WTC11 (cell line): ENCODE data around the gene ARHGAP26. TPM values are rescaled to one million over a fixed set of nuclear protein-coding genes. Genes with fewer than 3 reads are reported as not detected.

Experiments used
- ATAC-seq: fragments of 200-7000 bp; cut with Tn5 transposase; 2 replicates; pipeline ENCODE4 v1.10.0; 2021; ENCODE audit warnings: mild to moderate bottlenecking, moderate library complexity
- CTCF ChIA-PET: fragments of 300-600 bp; sonication (Branson Sonifier 250); formaldehyde crosslinking; loops from one replicate; lab custom pipeline; 2021; ENCODE audit warnings: antibody characterized with exemption; lab: Charles Lee
- POLR2A ChIA-PET: fragments of 350-600 bp; sonication (Branson Sonifier 250); formaldehyde crosslinking; loops from one replicate; lab custom pipeline; 2021; ENCODE audit warnings: antibody characterized with exemption; lab: Charles Lee
- DNase-seq: peaks from one replicate; pipeline ENCODE4 v3.0.0; 2021; ENCODE audit warnings: low spot score
- H3K27ac Mint-ChIP-seq: 2 replicates; pipeline ENCODE4 v1.8.0; 2021; ENCODE audit warnings: mixed read lengths
- H3K27me3 Mint-ChIP-seq: 2 replicates; pipeline ENCODE4 v1.8.0; 2021; ENCODE audit warnings: low read depth, mild to moderate bottlenecking, moderate library complexity, mixed read lengths
- H3K36me3 Mint-ChIP-seq: 2 replicates; pipeline ENCODE4 v1.8.0; 2021; ENCODE audit warnings: mixed read lengths
- H3K4me1 Mint-ChIP-seq: 2 replicates; pipeline ENCODE4 v1.8.0; 2022; ENCODE audit warnings: mixed read lengths
- H3K4me3 Mint-ChIP-seq: 2 replicates; pipeline ENCODE4 v1.8.0; 2021; ENCODE audit warnings: mild to moderate bottlenecking, moderate library complexity, mixed read lengths
- H3K9me3 Mint-ChIP-seq: 2 replicates; pipeline ENCODE4 v1.8.0; 2021; ENCODE audit warnings: mixed read lengths
- ATF3 ChIP-seq: sonication (generic); formaldehyde crosslinking; conservative IDR thresholded peaks from 2 replicates; pipeline ENCODE4 v1.8.1; 2022; ENCODE audit warnings: mild to moderate bottlenecking, missing genetic modification reagents
- CDX4 ChIP-seq: fragments of 250-450 bp; sonication (Bioruptor Pico); IDR thresholded peaks from 2 replicates; pipeline ENCODE4 v1.9.0; 2021; ENCODE audit warnings: moderate library complexity, mild to moderate bottlenecking, inconsistent platforms, borderline replicate concordance
- CREB1 ChIP-seq: sonication (generic); formaldehyde crosslinking; IDR thresholded peaks from 2 replicates; pipeline ENCODE4 v1.8.0; 2023; ENCODE audit warnings: mild to moderate bottlenecking, missing genetic modification reagents
- E2F1 ChIP-seq: sonication (generic); formaldehyde crosslinking; IDR thresholded peaks from 2 replicates; pipeline ENCODE4 v1.8.0; 2022; ENCODE audit warnings: mild to moderate bottlenecking, missing genetic modification reagents
- E2F5 ChIP-seq: sonication (generic); formaldehyde crosslinking; IDR thresholded peaks from 2 replicates; pipeline ENCODE4 v1.8.1; 2022; ENCODE audit warnings: mild to moderate bottlenecking, moderate library complexity, missing genetic modification reagents
- ERG ChIP-seq: fragments of 250-450 bp; sonication (Bioruptor Pico); IDR thresholded peaks from 2 replicates; pipeline ENCODE4 v1.8.0; 2021; ENCODE audit warnings: mild to moderate bottlenecking
- FOXJ3 ChIP-seq: sonication (generic); formaldehyde crosslinking; IDR thresholded peaks from 2 replicates; pipeline ENCODE4 v1.9.0; 2021; ENCODE audit warnings: missing genetic modification reagents, mild to moderate bottlenecking, borderline replicate concordance
- IRF1 ChIP-seq: sonication (generic); formaldehyde crosslinking; IDR thresholded peaks from 2 replicates; pipeline ENCODE4 v1.8.0; 2023; ENCODE audit warnings: missing genetic modification reagents
- IRF2 ChIP-seq: sonication (generic); formaldehyde crosslinking; IDR thresholded peaks from 2 replicates; pipeline ENCODE4 v1.8.0; 2022; ENCODE audit warnings: low read depth, missing genetic modification reagents, borderline replicate concordance
- MAX ChIP-seq: sonication (generic); formaldehyde crosslinking; IDR thresholded peaks from 2 replicates; pipeline ENCODE4 v1.8.0; 2022; ENCODE audit warnings: mild to moderate bottlenecking, missing genetic modification reagents
- NFE2L1 ChIP-seq: sonication (generic); formaldehyde crosslinking; IDR thresholded peaks from 2 replicates; pipeline ENCODE4 v1.8.1; 2023; ENCODE audit warnings: missing genetic modification reagents
- OVOL2 ChIP-seq: fragments of 250-450 bp; sonication (Bioruptor Pico); IDR thresholded peaks from 2 replicates; pipeline ENCODE4 v1.9.0; 2021; ENCODE audit warnings: mild to moderate bottlenecking, borderline replicate concordance
- PRRX2 ChIP-seq: fragments of 250-450 bp; sonication (Bioruptor Pico); IDR thresholded peaks from 2 replicates; pipeline ENCODE4 v1.8.0; 2021; ENCODE audit warnings: mild to moderate bottlenecking
- RELA ChIP-seq: sonication (generic); formaldehyde crosslinking; IDR thresholded peaks from 2 replicates; pipeline ENCODE4 v1.8.1; 2022; ENCODE audit warnings: missing genetic modification reagents, mild to moderate bottlenecking, borderline replicate concordance
- RORB ChIP-seq: fragments of 250-450 bp; sonication (Bioruptor Pico); IDR thresholded peaks from 2 replicates; pipeline ENCODE4 v1.9.0; 2021; ENCODE audit warnings: mild to moderate bottlenecking
- SMAD4 ChIP-seq: sonication (generic); formaldehyde crosslinking; IDR thresholded peaks from 2 replicates; pipeline ENCODE4 v1.8.0; 2022; ENCODE audit warnings: mild to moderate bottlenecking, missing genetic modification reagents
- SP1 ChIP-seq: sonication (generic); formaldehyde crosslinking; conservative IDR thresholded peaks from 2 replicates; pipeline ENCODE4 v1.8.1; 2022; ENCODE audit warnings: missing genetic modification reagents
- STAT6 ChIP-seq: sonication (generic); formaldehyde crosslinking; conservative IDR thresholded peaks from 2 replicates; pipeline ENCODE4 v1.8.1; 2023; ENCODE audit warnings: mild to moderate bottlenecking, low read depth, missing genetic modification reagents, moderate library complexity
- USF1 ChIP-seq: sonication (generic); formaldehyde crosslinking; IDR thresholded peaks from 2 replicates; pipeline ENCODE4 v1.8.0; 2022; ENCODE audit warnings: mild to moderate bottlenecking, missing genetic modification reagents
- ZBTB43 ChIP-seq: sonication (generic); formaldehyde crosslinking; IDR thresholded peaks from 2 replicates; pipeline ENCODE4 v1.8.1; 2023; ENCODE audit warnings: mild to moderate bottlenecking, missing genetic modification reagents
- ZNF219 ChIP-seq: sonication (generic); formaldehyde crosslinking; IDR thresholded peaks from 2 replicates; pipeline ENCODE4 v1.8.0; 2023; ENCODE audit warnings: missing genetic modification reagents, mild to moderate bottlenecking, borderline replicate concordance
- ZNF396 ChIP-seq: fragments of 250-450 bp; sonication (Bioruptor Pico); IDR thresholded peaks from 2 replicates; pipeline ENCODE4 v1.8.0; 2021; ENCODE audit warnings: mild to moderate bottlenecking, moderate library complexity, borderline replicate concordance
- ZNF512 ChIP-seq: sonication (generic); formaldehyde crosslinking; IDR thresholded peaks from 2 replicates; pipeline ENCODE4 v1.8.1; 2022; ENCODE audit warnings: missing genetic modification reagents, borderline replicate concordance
- total RNA-seq: library from RNA; stranded (reverse); gene quantifications from 3 replicates; pipeline ENCODE4 v1.2.3, GENCODE V29; 2021

ARHGAP26 gene
- total RNA-seq, 1 experiment from 2014 or later, result 22.3 TPM

- TF ChIP-seq USF1 (CRISPR knock-in tag) (no peak), MAX (CRISPR knock-in tag) (no peak), ZNF512 (CRISPR knock-in tag) (no peak), RELA (CRISPR knock-in tag) (no peak), ATF3 (CRISPR knock-in tag) (no peak), FOXJ3 (CRISPR knock-in tag) (no peak)
Observed at GRCh38 chr5:143003328-143003636, 233.1 kb downstream of the ARHGAP26 start (continued).

GRCh38 chr5:143004361-143005145 lies 234.4 kb downstream of the ARHGAP26 start:
- ChIA-PET POLR2A (no interaction called here), CTCF (interaction anchor here (1.5 to 2.1 kb wide), 2 partner anchors 22 to 399 kb away, joined by 4 to 6 read pairs; partner anchors contain the start of gene NR3C1)
- H3K4me1 Mint-ChIP-seq, result peaks cover 22% of the 10 kb centered on the region
- no peaks in the 10 kb centered on the region for H3K36me3 Mint-ChIP-seq
- ATAC-seq (no peak), DNase-seq (no peak)
- no peaks in the 10 kb centered on the region for H3K9me3 Mint-ChIP-seq
- no peak overlapping the region for H3K27ac Mint-ChIP-seq
- H3K4me3 Mint-ChIP-seq, result no peak overlapping the region
- H3K27me3 Mint-ChIP-seq, result no peaks in the 10 kb centered on the region
- TF ChIP-seq ATF3 (CRISPR knock-in tag) (no peak), STAT6 (CRISPR knock-in tag) (no peak), IRF2 (CRISPR knock-in tag) (no peak), ERG (CRISPR knock-in tag) (no peak), RORB (CRISPR knock-in tag) (no peak), RELA (CRISPR knock-in tag) (no peak), ZNF219 (CRISPR knock-in tag) (no peak), PRRX2 (CRISPR knock-in tag) (no peak), CDX4 (CRISPR knock-in tag) (no peak), E2F5 (CRISPR knock-in tag) (no peak), IRF1 (CRISPR knock-in tag) (no peak), OVOL2 (CRISPR knock-in tag) (no peak), SMAD4 (CRISPR knock-in tag) (no peak), ZNF396 (CRISPR knock-in tag) (no peak), CREB1 (CRISPR knock-in tag) (no peak), E2F1 (CRISPR knock-in tag) (no peak), ZBTB43 (CRISPR knock-in tag) (no peak), SP1 (no peak), NFE2L1 (no peak)
